HepG2 (cell line): ENCODE measurements around the gene PDE2A. TPM values are rescaled to one million over a fixed set of nuclear protein-coding genes. Genes with fewer than 3 reads are reported as not detected.

Source experiments
- ATAC-seq: fragments of 200-7000 bp; cut with Tn5 transposase; 3 replicates; pipeline ENCODE4 v1.9.1; 2020; ENCODE audit warnings: mild to moderate bottlenecking, moderate library complexity
- BruUV-seq: library from RNA; stranded (reverse); fragments of 400-500 nt; replicated peaks from 2 replicates; lab custom pipeline; 2021; lab: Mats Ljungman, UMichigan
- CTCF ChIA-PET: fragments of 300-600 bp; formaldehyde crosslinking; extraction: SDS; loops from one replicate; lab custom pipeline; 2021; ENCODE audit warnings: low total read pairs, inconsistent platforms, low intra/inter-chr PET ratio; lab: Yijun Ruan, JAX
- POLR2A ChIA-PET: fragments of 350-600 bp; sonication (Branson Sonifier 250); formaldehyde crosslinking; loops from one replicate; lab custom pipeline; 2020; ENCODE audit warnings: antibody characterized with exemption, inconsistent platforms; lab: Yijun Ruan, JAX
- DNase-seq: peaks from one replicate; pipeline ENCODE4 v3.0.0-alpha.2; 2015; ENCODE audit warnings: low spot score
- FAIRE-seq: peaks from 3 replicates; lab custom pipeline; 2011; peaks lifted over from hg19 to GRCh38; lab: Jason Lieb, UNC
- H2AFZ ChIP-seq: one replicate; pipeline ENCODE4 v1.6.1; 2011; ENCODE audit warnings: low read length, inconsistent platforms
- H3K27ac ChIP-seq: fragments of 300-600 bp; 3 replicates; pipeline ENCODE4 v1.8.0; 2011; ENCODE audit warnings: mixed run types, mild to moderate bottlenecking, mixed read lengths, low read length, inconsistent platforms; ENCODE audit not compliant: insufficient read depth; ENCODE audit errors: extremely low read length
- H3K27me3 ChIP-seq, 2 experiments: fragments of 200-600 bp in 1 of 2; 2 replicates in 1 of 2; 3 replicates in 1 of 2; pipeline versions ENCODE4 v1.6.0 to v1.8.0; 2011; ENCODE audit warnings: low read length in 2 of 2, mild to moderate bottlenecking in 2 of 2, moderate library complexity in 2 of 2, inconsistent platforms in 1 of 2; ENCODE audit not compliant: insufficient read depth in 2 of 2, control insufficient read depth in 1 of 2
- H3K36me3 ChIP-seq, 2 experiments: fragments of 200-600 bp in 1 of 2; replicated peaks in 1 of 2; 2 replicates in 1 of 2; 3 replicates in 1 of 2; pipeline versions ENCODE4 v1.5.1 to v1.8.0; 2011; ENCODE audit warnings: low read length in 2 of 2, inconsistent platforms in 1 of 2; ENCODE audit not compliant: insufficient read depth in 2 of 2, control insufficient read depth in 1 of 2
- H3K4me1 ChIP-seq: 2 replicates; pipeline ENCODE4 v1.5.1; 2012; ENCODE audit warnings: low read length, inconsistent platforms; ENCODE audit not compliant: insufficient read depth
- H3K4me2 ChIP-seq: 2 replicates; pipeline ENCODE4 v1.6.0; 2011; ENCODE audit warnings: low read depth, low read length, inconsistent platforms
- H3K4me3 ChIP-seq, 3 experiments: fragments of 200-600 bp in 1 of 3; sonication (generic), shearing (Covaris generic) in 1 of 3; replicated peaks in 1 of 3; 2 replicates each; pipeline ENCODE4 v1.5.1; 2011 to 2016; ENCODE audit warnings: low read length in 3 of 3, inconsistent platforms in 2 of 3, low read depth in 2 of 3, mild to moderate bottlenecking in 2 of 3, control low read depth in 1 of 3, mixed read lengths in 1 of 3; ENCODE audit not compliant: insufficient read depth in 1 of 3
- H3K79me2 ChIP-seq: one replicate; pipeline ENCODE4 v1.6.1; 2011; ENCODE audit warnings: low read length, inconsistent platforms; ENCODE audit not compliant: insufficient read depth
- H3K9ac ChIP-seq: 2 replicates; pipeline ENCODE4 v1.6.0; 2011; ENCODE audit warnings: mild to moderate bottlenecking, low read depth, low read length, inconsistent platforms; ENCODE audit not compliant: insufficient read depth
- H3K9me3 ChIP-seq: 2 replicates; pipeline ENCODE4 v1.5.1; 2012; ENCODE audit warnings: mild to moderate bottlenecking, low read length
- H4K20me1 ChIP-seq: 2 replicates; pipeline ENCODE4 v1.6.0; 2011; ENCODE audit warnings: inconsistent platforms, mild to moderate bottlenecking, low read length, moderate library complexity; ENCODE audit not compliant: insufficient read depth
- BCL6 ChIP-seq: IDR thresholded peaks from 2 replicates; pipeline ENCODE4 v1.6.1; 2016; ENCODE audit warnings: missing genetic modification reagents, missing compliant biosample characterization
- ERF ChIP-seq: IDR thresholded peaks from 2 replicates; pipeline ENCODE4 v1.6.1; 2018; ENCODE audit warnings: missing biosample characterization, missing genetic modification reagents
- FOXP1 ChIP-seq, 2 experiments: fragments of 450-650 bp in 1 of 2; IDR thresholded peaks; 2 replicates each; pipeline ENCODE4 v1.6.1; 2017 to 2018; ENCODE audit warnings: antibody characterized with exemption in 1 of 2
- KLF16 ChIP-seq, 2 experiments: sonication (generic) in 1 of 2; formaldehyde crosslinking in 1 of 2; IDR thresholded peaks; 2 replicates each; pipeline versions ENCODE4 v1.6.1 to v1.8.0; 2016 to 2023; ENCODE audit warnings: missing genetic modification reagents in 2 of 2, missing compliant biosample characterization in 1 of 2
- ZNF431 ChIP-seq: sonication (generic); formaldehyde crosslinking; IDR thresholded peaks from 2 replicates; pipeline ENCODE4 v1.9.0; 2022; ENCODE audit warnings: missing genetic modification reagents, low read depth, mild to moderate bottlenecking, borderline replicate concordance
- ZNF44 ChIP-seq: sonication (generic); formaldehyde crosslinking; IDR thresholded peaks from 2 replicates; pipeline ENCODE4 v1.5.1; 2020; ENCODE audit warnings: mild to moderate bottlenecking, missing genetic modification reagents
- ZNF451 ChIP-seq: sonication (generic); formaldehyde crosslinking; IDR thresholded peaks from 2 replicates; pipeline ENCODE4 v1.5.0; 2020; ENCODE audit warnings: mild to moderate bottlenecking, missing genetic modification reagents
- ZNF703 ChIP-seq: sonication (generic); formaldehyde crosslinking; IDR thresholded peaks from 2 replicates; pipeline ENCODE4 v1.5.1; 2020; ENCODE audit warnings: missing genetic modification reagents, mild to moderate bottlenecking, moderate library complexity, borderline replicate concordance
- ZZZ3 ChIP-seq: sonication (generic); formaldehyde crosslinking; IDR thresholded peaks from 2 replicates; pipeline ENCODE4 v1.4.0; 2020; ENCODE audit warnings: missing genetic modification reagents, mild to moderate bottlenecking, borderline replicate concordance
- WGBS: methylation state at CpG from one replicate; pipeline ENCODE4 v1.1.6; 2017; ENCODE audit warnings: low lambda C conversion rate; 5-methylcytosine and 5-hydroxymethylcytosine counted together
- in situ Hi-C: cut with HindIII; loops from 2 replicates; pipeline ENCODE4 v1.10.0; 2017; ENCODE audit warnings: low pct_unique_long_range_greater_than_20kb; ENCODE audit not compliant: extremely low pct_ligation_motif_present
- intact Hi-C: fragments of 100-400 bp; cut with micrococcal nuclease; formaldehyde crosslinking; loops from one replicate; pipeline ENCODE4 v1.10.0; 2022; ENCODE audit not compliant: unreplicated experiment
- polyA plus RNA-seq, 8 experiments: library from polyadenylated mRNA; depleted of rRNA in 3 of 8; stranded (reverse) in 7 of 8; unstranded in 1 of 8; fragments of >200 nt; fragmentation: Illumina TruSeq in 4 of 8; extraction: Trizol in 4 of 8; gene quantifications; 2 replicates each; pipeline versions ENCODE4 v1.2.1 to v1.2.3, GENCODE V29; 2011 to 2016; ENCODE audit warnings: low read depth in 4 of 8, missing spikeins in 1 of 8, mixed read lengths in 1 of 8; ENCODE audit not compliant: insufficient read depth in 1 of 8
- total RNA-seq, 5 experiments: library from RNA; depleted of rRNA; stranded (reverse); fragments of >200 nt; fragmentation: Illumina TruSeq; extraction: Trizol; gene quantifications; 2 replicates each; pipeline ENCODE4 v1.2.3, GENCODE V29; 2016; ENCODE audit warnings: low read depth in 1 of 5

PDE2A gene
- total and polyA plus RNA-seq, 2 of the 13 experiments (the other 11 are each of a cell fraction or from before 2014, with no cell fraction given): 3.1 TPM; not detected in 1

- no peak for TF ChIP-seq ZNF431 (CRISPR knock-in tag)
- TF ChIP-seq, all 625 proteins: peak for 0
Observed at GRCh38 chr11:72629266-72629665, 45.0 kb downstream of the PDE2A start (continued).

- Histone ChIP-seq H3K79me2 (no peaks in the 10 kb centered on the region), H3K4me3 (no peak overlapping the region), H2AFZ (no peak overlapping the region), H3K27me3 (peaks cover 13 to 59% of the 10 kb centered on the region in 2 experiments), H3K36me3 (no peaks in the 10 kb centered on the region), H4K20me1 (no peaks in the 10 kb centered on the region), H3K4me1 (peaks cover 26% of the 10 kb centered on the region), H3K4me2 (no peak overlapping the region), H3K27ac (no peak overlapping the region), H3K9me3 (no peaks in the 10 kb centered on the region), H3K9ac (no peak overlapping the region)
- ATAC-seq (no peak), FAIRE-seq (no peak), DNase-seq (no peak)
- CTCF ChIA-PET: no interaction called here
- BruUV-seq: no TSS peak
- POLR2A ChIA-PET: no interaction called here
- intact Hi-C loops: no loop called here
- in situ Hi-C loops: no loop called here
- 21% methylated on average over 3 of the region's 7 CpGs for WGBS
- TF ChIP-seq FOXP1 (IDR thresholded peaks at IDR 0.05) (no peak), FOXP1 (CRISPR knock-in tag; IDR thresholded peaks at IDR 0.05) (no peak), ZNF451 (CRISPR knock-in tag) (no peak), ZNF703 (CRISPR knock-in tag) (no peak), ZNF44 (CRISPR knock-in tag) (no peak), KLF16 (CRISPR knock-in tag; IDR thresholded peaks at IDR 0.05) (no peak), BCL6 (no peak), ERF (CRISPR knock-in tag) (no peak), ZZZ3 (CRISPR knock-in tag) (no peak)
Observed at GRCh38 chr11:72627594-72628281, 46.5 kb downstream of the PDE2A start.
